ENCODE results near the gene TMED5.

Gene TMED5

GRCh38 chr1:93143136-93143535 is 37.1 kb downstream of the TMED5 start:
- no peak for TF ChIP-seq BCL11A (tag by site-specific recombination; IDR thresholded peaks at IDR 0.05; ENCODE audit: low read depth)
- no peak for TF ChIP-seq ZNF157 (tag by site-specific recombination; IDR thresholded peaks at IDR 0.05)
- no peak for TF ChIP-seq ZSCAN5A (tag by site-specific recombination; IDR thresholded peaks at IDR 0.05)
- H3K4me1 ChIP-seq (ENCODE audit: control insufficient read depth, insufficient read depth, low read length), result no peaks in the 10 kb centered on the region
- no peaks in the 10 kb centered on the region for H3K9me3 ChIP-seq (ENCODE audit: control insufficient read depth, insufficient read depth, low read depth, low read length)
- H3K36me3 ChIP-seq (ENCODE audit: control insufficient read depth in 2 of 2, insufficient read depth in 1 of 2, low read length in 2 of 2), result peaks cover 12 to 37% of the 10 kb centered on the region in 2 experiments; a peak in 2 of 3 replicates
- H3K27ac ChIP-seq (ENCODE audit: extremely low read depth, low read depth, low read length), result no peak overlapping the region
- POLR2A ChIA-PET, result no interaction called here
- CTCF ChIA-PET, result no interaction called here
- no peak overlapping the region for H3K4me3 ChIP-seq (ENCODE audit: low read depth, low read length)

GRCh38 chr1:93142161-93142560 is 38.1 kb downstream of the TMED5 start:
- POLR2A ChIA-PET, result no interaction called here
- Histone ChIP-seq H3K27ac (ENCODE audit: extremely low read depth, low read depth, low read length) (no peak overlapping the region), H3K4me3 (ENCODE audit: low read depth, low read length) (no peak overlapping the region), H3K36me3 (ENCODE audit: control insufficient read depth in 2 of 2, insufficient read depth in 1 of 2, low read length in 2 of 2) (peaks cover 19 to 38% of the 10 kb centered on the region in 2 experiments), H3K9me3 (ENCODE audit: control insufficient read depth, insufficient read depth, low read depth, low read length) (no peaks in the 10 kb centered on the region), H3K4me1 (ENCODE audit: control insufficient read depth, insufficient read depth, low read length) (no peaks in the 10 kb centered on the region)
- CTCF ChIA-PET, result interaction anchor here (0.7 kb wide), 1 partner anchor 30 kb away, joined by 3 read pairs; no protein-coding TSS in a partner anchor
- TF ChIP-seq ZNF214 (tag by site-specific recombination; IDR thresholded peaks at IDR 0.05; ENCODE audit: borderline replicate concordance), result no peak
- no peak for TF ChIP-seq ZNF692 (tag by site-specific recombination; IDR thresholded peaks at IDR 0.05)
- no peak for TF ChIP-seq ZNF792 (tag by site-specific recombination; IDR thresholded peaks at IDR 0.05)
- no peak for TF ChIP-seq ZNF548 (tag by site-specific recombination; IDR thresholded peaks at IDR 0.05)
- no peak for TF ChIP-seq ZNF354C (tag by site-specific recombination; IDR thresholded peaks at IDR 0.05; ENCODE audit: borderline replicate concordance, low read depth)

GRCh38 chr1:93140106-93140505 is 40.1 kb downstream of the TMED5 start:
- TF ChIP-seq ZBTB6 (tag by site-specific recombination; IDR thresholded peaks at IDR 0.05) (no peak), GLI2 (tag by site-specific recombination; IDR thresholded peaks at IDR 0.05; ENCODE audit: borderline replicate concordance, low read depth) (no peak), ZNF266 (tag by site-specific recombination; IDR thresholded peaks at IDR 0.05; ENCODE audit: low read depth) (no peak), ZNF76 (tag by site-specific recombination; IDR thresholded peaks at IDR 0.05; ENCODE audit: borderline replicate concordance, low read depth) (no peak), INSM2 (tag by site-specific recombination; IDR thresholded peaks at IDR 0.05) (no peak)
- ChIA-PET CTCF (interaction anchor here (0.6 to 0.8 kb wide), 2 partner anchors 17 to 106 kb away, joined by 3 to 6 read pairs; no protein-coding TSS in a partner anchor), POLR2A (no interaction called here)
- peaks cover 22 to 58% of the 10 kb centered on the region in 2 experiments for H3K36me3 ChIP-seq (ENCODE audit: control insufficient read depth in 2 of 2, insufficient read depth in 1 of 2, low read length in 2 of 2)
- no peaks in the 10 kb centered on the region for H3K9me3 ChIP-seq (ENCODE audit: control insufficient read depth, insufficient read depth, low read depth, low read length)
- no peak overlapping the region for H3K27ac ChIP-seq (ENCODE audit: extremely low read depth, low read depth, low read length)
- no peak overlapping the region for H3K4me3 ChIP-seq (ENCODE audit: low read depth, low read length)
- no peaks in the 10 kb centered on the region for H3K4me1 ChIP-seq (ENCODE audit: control insufficient read depth, insufficient read depth, low read length)
